Raji (cell line): ENCODE measurements around the gene NRM.

ENCODE experiments used
- POLR2A ChIP-seq: IDR thresholded peaks from 2 replicates; pipeline ENCODE4 v1.6.1; 2011; ENCODE audit warnings: low read depth, low read length, control low read depth; ENCODE audit not compliant: insufficient read depth

Gene NRM

DNA sequence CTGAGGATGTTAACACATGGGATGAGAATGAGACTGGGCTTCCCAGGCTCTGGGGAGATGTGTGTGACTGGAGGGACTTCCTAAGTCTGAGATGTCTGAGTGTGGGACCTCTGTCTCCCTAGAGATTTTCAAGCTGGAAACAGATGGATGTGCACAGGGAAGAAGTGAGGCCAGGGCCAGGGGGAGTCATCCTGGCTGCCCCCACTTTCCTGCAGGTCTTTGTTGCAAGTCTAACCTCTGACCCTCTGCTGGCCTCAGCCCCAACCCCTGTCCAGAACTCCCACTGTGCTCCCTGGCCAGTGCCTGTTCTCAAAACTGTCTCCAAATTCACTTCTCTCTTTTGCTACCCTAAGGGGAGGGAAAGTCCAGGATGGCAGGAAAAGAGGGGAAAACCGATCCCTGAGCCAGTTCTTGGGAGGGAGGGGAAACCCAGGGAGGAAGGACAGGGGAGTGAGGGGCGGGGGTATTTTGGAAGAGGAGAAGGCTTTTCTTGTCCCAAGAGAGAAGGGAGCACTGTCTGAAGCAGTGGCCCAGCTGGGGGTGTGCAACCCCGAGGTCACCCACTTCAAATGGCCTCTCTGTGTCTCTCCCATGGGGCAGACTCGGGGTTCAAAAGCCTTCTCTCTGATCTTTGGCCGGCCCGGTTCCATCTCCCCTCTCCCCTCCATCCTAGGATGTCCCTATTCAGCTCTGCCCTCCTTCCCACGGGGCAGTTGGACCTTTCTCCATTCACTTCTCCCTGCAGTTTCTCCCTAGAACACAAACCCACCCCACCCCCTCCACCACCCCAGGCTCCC lies 7.4 kb downstream of the NRM start:
- TF ChIP-seq POLR2A: no peak

DNA sequence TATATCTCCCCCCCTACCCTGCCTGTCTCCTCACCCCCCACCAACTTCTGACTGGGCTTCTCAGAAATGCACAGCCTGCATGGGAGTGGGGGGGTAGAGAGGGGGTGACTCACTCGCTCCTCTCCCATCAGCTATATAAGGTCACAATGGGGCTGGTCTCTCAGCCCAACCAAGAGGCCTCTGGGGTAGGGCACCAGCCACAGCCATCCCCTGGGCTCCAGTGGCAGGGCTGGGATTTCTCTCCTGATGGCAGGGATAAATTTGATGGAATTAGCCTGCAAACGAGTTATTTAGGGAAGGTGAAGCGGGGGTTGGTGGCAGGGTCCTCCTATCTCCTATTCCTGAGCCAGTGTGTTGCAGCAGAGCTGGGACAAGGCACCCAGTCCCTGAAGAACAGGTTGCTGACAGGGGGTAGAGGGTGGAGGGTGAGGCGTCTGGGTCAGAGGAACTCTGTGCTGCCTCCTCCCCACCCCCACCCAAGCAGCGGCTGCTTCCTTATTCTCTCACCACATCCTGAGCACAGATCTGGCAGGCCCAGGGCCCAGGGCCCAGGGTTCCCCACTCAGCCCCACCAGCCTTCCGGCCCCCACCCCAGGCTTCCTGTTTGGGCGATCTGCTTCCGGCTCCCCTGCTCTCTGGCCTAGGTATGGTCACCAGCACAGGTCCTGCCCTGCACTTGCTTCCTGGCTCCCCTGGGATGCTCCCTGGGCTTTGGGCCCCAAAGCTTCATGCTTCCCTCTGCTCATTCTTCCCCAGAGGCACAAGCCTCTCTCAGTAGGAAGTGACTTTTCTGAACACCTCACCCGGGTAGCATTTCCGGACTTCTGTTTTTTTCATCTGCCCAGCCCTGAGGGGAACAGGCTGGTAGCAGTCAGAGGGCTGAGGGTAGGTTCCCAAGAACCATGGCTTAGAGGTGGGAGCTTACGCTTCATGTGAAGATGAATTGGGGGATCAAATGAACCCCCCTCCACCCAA lies 8.4 kb downstream of the NRM start:
- TF ChIP-seq POLR2A: peak; percentile 85

DNA sequence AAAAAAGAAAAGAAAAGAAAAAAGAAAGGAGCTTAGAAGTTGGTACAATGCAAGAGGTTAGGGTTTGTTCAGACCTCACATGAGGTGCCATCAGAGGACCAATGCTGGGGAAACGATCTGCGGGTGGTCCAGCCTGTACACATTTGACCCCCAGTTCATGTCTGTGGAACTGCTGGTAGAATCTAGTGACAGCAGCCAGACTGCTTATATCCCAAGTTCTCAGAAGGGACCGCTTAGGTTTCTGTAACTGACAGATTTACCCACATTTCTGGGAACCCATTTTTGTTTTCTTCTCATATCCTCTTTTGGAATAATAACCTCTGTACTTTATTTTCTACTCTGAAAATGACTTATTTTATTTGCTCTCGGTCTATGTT lies 9.0 kb downstream of the NRM start:
- no peak for TF ChIP-seq POLR2A

DNA sequence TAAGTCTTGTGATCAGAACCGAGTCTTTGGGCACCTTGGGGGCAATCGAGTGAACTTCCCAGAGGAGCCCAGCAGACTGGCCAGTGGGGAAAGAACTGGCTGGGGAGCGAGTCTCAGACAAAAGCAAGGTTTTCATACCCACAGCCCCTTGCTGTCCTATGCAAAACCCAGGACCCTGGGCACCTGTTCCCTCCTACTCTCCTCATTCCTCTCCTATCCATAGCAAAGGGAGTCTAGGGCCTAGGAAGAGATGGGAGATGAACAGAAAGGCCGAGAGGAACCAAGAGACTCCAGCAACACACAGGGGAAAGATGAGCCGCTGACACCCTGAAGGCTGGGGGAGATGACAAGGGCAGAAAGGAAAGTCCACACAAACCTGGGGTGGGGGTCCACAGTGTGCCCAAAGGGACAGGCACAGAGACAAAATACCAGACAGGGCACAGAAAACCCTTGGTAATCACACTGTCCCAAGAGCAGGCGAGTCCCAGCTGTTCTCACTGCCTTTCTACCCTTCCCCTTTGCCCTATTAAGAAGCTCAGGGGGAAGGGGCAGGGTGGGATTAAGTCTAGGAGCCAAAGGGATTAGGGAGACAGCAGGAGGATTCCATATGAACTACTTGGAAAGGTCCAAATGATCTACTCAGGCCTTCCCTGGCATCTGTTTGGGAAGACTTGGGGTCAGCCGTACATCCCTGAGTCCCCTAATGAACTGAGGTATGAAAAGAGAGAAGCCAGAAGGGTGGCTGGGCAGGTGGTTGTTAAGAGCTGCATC lies 10.8 kb downstream of the NRM start:
- no peak for TF ChIP-seq POLR2A

DNA sequence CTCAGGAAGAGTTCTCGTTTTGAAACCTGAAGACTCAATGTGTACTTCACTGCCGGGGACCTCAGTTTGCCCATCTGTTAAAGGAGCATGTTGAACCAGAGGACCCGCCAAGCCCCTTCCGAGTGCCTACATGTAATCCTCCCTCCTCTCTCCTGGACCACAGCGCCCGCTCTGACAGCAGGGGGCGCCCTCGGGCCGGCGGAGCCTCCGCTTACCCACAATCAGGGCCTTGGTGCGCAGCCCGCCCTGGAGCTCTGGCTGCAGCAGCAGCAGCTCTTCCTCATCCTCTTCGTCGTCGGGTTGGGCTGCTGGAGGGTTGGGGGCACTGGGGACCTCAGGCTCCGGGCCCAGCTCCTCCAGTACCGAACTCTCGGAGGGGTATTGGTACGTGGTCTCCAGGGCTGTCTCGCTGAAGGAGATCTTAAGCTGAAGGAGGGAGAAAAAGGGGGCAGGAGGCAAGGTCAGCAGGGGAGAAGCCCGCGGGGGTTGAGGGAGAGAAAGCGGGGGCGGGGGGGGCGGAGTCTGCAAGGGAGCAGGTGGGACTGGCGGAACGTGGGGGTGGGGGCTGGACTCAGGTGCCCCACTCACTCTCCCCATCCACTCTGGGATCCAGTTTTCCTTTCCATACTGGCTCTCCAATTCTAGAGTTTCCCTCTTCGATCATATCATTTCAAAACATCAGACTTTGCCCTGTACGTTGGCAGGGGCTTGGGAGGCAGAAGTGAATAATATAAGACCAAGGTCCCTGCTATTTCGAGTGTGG lies 11.6 kb downstream of the NRM start:
- TF ChIP-seq POLR2A: peak; percentile 33; the same call in 1 of the 2 replicates

DNA sequence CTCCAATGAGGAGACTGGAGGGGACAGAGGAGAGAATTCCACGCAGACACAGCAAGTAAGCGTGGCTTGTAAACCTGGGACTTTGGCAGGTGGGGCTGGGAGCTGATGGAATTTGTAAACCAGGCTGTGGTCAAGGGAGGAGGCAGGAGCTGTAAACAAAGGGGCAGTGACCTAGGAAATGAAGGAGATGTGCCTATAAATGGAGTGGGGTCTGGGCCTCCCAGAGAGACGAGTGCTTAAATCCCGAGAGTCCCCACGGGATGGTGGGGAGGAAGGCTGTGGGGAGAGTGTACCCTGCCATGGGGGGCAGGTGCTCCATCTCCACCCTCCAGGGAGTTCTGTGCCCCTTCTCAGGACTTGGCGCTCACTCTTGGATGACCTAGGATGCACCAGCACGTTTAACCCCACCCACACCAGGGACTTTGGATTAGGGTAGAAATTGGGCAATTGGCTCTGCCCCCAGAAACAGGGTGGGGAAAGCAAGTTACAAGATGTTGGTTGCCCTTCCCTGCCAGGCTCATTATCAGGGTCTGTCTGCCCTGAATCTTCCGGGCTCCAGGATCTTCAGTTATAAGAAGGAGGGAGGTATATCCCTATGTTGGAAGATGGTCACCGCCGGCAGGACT lies 14.0 kb downstream of the NRM start:
- no peak for TF ChIP-seq POLR2A

DNA sequence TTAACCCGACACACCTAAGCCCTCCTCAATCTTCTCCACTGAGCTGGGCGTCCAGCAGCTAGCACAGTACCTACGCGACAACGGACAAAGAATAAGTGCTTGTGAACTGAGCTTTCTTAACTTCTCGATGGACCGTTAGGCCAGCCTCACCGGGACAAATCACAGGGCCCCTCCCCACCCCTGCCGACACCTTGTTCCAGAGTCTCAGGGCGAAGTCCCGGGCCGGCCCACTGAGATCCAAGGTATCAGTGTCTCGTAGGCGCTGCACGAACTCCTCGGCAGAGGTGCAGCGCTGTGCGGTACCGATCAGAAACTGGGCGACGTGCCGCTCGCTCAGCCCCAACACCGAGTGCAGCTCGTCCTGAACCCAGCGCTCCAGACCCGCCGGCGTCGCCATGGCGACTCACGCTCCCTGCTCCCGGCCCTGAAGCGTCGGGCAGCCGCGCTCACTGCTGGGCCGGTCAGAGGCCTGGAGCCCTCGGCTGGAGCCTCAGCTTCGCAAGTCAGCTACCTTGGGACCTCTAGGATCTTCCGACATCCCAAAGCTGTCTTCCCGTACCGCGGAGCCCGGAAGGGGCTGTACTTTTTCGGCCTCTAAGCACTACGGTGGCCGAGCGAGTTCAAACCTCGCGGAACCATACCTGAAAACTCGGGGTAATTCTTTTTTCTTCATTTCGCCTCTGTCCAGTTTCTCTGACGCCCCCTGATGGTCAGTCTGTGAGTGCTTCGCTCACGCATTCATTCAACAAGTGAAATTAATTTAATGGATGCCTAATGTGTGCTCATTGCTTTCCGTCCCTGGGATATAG lies 18.1 kb downstream of the NRM start, which contains the start of gene DHX16:
DHX16 (minus strand) TSS at position 562 of the 809 bp plus-strand sequence; CDS start at position 397, 165 bp downstream.
- TF ChIP-seq POLR2A: peak; percentile 84

DNA sequence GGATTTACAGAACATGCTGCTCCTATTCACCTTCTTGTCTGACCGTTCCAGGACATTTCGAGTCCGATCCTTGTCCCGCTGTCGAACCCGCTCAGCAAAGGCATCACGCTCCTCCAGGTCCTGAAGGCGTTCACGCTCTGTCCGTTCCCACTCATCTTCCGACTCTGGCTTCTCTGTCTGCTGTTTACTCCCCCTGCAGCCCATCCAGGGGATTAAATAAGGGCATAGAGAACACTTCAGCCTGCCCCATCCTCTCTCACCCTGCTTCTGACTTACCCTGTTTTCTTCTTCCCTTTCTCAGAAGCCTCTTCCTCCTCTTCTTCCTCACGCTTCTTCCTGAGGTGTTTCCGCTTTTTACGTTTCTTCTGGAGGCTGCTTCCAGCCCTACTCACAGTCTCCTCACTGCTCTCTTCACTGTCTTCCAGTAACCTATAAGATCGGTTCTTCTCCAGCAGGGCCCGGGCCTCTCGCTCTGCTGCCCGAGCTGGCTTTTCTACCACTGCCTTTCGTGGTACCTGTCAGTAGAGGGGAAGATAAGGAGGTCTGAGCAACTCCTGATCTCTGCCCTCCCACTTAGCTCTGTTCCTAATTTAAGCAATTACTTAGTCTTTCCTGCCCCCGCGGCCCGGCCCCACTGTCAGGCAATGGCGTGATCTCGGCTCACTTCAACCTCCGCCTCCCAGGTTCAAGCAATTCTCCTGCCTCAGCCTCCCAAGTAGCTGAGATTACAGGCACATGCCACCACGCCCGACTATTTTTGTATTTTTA lies 19.8 kb downstream of the NRM start:
- no peak for TF ChIP-seq POLR2A

DNA sequence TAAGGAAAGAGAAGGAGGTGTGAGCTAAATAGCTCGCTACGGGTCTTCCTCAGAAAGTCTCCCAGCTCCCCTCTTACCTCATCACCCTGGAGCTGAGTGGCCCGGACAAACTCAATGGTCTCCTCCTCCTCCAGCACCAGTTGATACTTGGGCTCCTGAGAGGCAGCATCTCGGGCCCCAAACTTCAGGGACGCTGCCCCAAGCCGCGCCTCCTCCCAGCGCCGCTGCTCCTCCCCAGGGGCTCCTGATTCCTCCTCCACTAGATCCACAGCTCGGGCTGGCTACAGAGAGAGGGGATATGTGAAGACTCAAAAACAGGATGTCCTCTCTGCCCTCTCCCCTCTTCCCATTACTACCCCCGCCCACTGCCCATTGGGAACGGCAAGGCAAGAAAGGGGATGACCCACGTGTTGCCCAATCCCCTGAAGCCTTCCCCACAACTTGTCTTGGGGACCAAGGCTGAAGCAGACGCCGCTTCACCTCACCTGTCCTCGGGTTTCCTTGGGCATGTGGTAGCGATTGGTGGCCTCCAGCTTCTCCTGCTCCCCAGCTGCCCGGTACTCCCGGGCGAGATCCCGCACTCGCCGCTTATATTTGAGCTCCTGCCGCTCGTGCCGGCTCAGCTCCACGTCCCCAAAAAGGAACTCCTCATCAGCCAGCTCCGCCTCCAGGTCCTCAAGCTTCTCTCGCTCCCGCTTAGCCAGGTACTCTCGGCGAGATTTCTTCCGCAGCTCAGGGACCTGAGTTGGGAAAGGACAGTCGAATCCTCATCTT lies 25.6 kb downstream of the NRM start:
- no peak for TF ChIP-seq POLR2A

DNA sequence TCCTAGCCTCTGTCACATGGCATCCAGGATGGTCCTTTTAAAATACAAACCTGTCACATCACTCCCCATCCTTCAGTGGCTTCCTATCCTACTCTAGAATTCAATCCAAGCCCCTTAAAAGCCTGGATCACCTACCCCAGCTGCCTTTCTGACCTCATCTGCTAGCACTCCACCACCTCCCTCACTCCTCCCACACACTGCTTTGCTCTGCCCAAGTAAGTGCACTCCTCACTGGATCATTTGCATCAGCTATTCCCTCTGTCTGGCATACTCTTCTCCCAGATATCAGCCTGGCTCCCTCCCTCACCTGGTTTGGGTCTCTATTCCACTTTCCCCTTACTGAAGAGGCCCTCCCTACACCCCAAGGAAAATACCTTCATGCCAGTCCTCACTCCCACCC lies 33.3 kb downstream of the NRM start:
- TF ChIP-seq POLR2A: no peak

DNA sequence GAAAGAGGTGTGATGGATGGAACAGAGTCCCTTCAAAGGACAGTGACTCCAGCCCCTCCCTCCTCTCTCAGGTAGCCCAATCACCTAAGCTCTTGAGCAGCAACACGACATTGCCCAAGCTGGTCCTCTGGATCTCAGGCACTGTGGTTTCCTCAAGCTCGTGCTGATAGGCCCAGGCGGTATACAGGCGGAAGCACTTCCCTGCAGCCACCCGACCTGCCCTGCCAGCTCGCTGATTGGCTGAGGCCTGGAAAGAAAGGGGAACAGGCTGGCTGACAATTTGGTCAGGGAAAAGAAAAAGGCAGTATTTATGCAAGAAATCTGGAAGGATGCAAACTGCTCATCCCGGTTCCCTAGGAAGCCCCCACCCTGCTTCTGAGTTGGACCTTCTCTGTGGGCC lies 34.3 kb downstream of the NRM start:
- TF ChIP-seq POLR2A: no peak

DNA sequence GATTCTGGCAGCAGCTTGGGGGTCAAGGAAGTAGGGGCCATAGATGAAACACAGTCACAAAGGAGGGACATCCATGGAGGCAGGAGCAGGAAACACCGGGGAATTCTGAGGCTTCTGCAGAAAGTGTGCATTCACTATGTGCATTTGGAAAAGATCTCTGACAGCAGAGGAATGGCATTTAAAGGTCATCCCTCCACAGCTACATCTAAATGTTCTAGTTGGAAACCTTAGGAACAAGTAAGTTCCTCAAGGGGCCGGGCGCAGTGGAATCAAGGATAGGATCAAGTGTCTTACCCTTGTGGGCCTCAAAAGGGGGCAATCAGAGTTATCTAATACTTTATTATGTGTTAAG lies 35.1 kb downstream of the NRM start:
- TF ChIP-seq POLR2A: no peak
